Measurements from ENCODE around the gene WASF1.
A peak's percentile ranks its signal among the peaks of the same experiment; 100 is the strongest.

Gene WASF1

GRCh38 chr6:110180228-110181008 lies 948 bp upstream of the WASF1 start, which contains the start of gene CDC40:
CDC40 (plus strand) TSS chr6:110180427; CDS start chr6:110180445, 18 bp downstream.
- TF ChIP-seq PAX5 (IDR thresholded peaks at IDR 0.05; ENCODE audit: insufficient read depth, low read length, severe bottlenecking) = no peak
- TF ChIP-seq POLR2A (IDR thresholded peaks at IDR 0.05; ENCODE audit: low read depth, low read length) = peak; percentile 86
- 0 out of 2 replicates have a peak, but pooled peaks have one; percentile 20 for TF ChIP-seq POU2F2 (IDR thresholded peaks at IDR 0.05; ENCODE audit: low read depth, low read length)
- TF ChIP-seq SPI1 (IDR thresholded peaks at IDR 0.05; ENCODE audit: low read depth, low read length) = no peak
- TF ChIP-seq POLR2AphosphoS5 (IDR thresholded peaks at IDR 0.05; ENCODE audit: low read depth, low read length) = peak; percentile 77
- peak; percentile 72 for TF ChIP-seq TAF1 (IDR thresholded peaks at IDR 0.05; ENCODE audit: low read depth, low read length)

DNA sequence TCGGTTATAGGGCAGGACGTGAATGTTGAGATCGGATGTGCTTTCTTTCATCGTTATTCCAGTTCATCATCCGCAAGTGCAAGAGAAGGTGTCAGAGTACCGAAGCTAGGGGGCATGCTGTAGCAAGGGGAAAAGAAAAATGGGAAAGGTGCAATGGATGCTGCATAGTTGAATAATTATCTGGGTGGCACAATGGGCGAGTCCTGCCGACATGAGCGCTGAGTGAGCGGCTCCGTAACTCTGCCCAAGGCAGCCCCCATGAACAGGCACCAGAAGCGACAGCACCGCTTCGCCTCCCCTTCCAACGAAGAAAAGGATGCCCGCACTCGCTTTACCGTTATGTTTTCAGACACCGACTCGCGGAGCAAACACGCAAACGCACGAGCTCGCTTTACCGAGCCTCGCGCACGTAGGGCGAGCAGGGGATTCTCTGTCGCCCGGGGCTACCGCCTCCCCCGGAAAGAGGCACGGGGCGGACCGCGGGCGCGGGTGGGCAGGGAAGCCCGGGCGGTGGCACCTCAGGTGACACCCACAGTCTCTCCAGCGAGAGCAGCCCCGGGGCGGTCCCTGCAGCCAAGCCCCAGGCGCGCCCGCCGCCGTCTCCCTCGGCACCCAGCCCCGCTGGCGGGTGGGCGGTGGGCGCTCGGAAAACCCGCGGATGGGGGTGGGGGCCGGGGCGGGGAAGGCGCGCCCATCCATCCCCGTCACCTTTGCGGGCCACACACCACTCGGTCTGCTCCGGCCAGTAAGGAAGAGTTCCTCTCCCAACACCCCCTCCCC lies 654 bp downstream of the WASF1 start:
- DNase-seq (ENCODE audit: insufficient read length, low spot score) = no peak
- TF ChIP-seq POLR2A (IDR thresholded peaks at IDR 0.05; ENCODE audit: low read depth, low read length) (no peak), POLR2AphosphoS5 (IDR thresholded peaks at IDR 0.05; ENCODE audit: low read depth, low read length) (no peak), POU2F2 (IDR thresholded peaks at IDR 0.05; ENCODE audit: low read depth, low read length) (no peak), TAF1 (IDR thresholded peaks at IDR 0.05; ENCODE audit: low read depth, low read length) (no peak), PAX5 (IDR thresholded peaks at IDR 0.05; ENCODE audit: insufficient read depth, low read length, severe bottlenecking) (no peak), SPI1 (IDR thresholded peaks at IDR 0.05; ENCODE audit: low read depth, low read length) (no peak)
- peak; percentile 72 for FAIRE-seq

More at GRCh38 chr6:110180228-110181008, 948 bp upstream of the WASF1 start, which contains the start of gene CDC40:
- no peak for DNase-seq (ENCODE audit: insufficient read length, low spot score)
- FAIRE-seq = no peak

DNA sequence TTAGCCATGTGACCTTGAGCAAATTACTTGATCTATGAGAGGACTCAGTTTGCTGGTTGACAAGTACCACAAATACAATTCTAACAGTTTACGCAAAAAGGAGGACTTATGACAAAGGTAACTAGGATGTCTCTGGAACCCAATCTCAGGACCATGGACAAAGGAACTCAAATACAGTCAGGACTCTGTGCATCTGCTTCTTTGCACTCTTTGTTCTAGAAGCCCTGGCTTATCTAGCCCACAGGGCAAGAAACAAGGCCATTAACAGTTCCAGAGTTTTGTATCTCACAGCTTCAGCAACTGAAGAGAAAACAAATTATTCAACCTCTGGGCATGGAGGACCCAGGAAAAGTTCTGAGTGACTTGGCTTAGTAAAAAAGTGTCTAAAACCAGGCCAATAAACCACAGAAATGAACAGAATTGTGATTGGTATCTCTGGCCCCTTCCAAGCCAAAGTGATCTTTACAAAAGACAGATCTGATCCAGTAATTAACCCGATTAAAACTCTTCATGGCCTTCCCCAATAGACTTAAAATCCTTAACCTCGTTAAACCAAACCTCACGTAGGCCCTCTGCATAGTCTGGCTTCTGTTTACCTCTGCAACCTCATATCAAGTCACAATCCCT lies 5.9 kb downstream of the WASF1 start:
- FAIRE-seq (no peak), DNase-seq (ENCODE audit: insufficient read length, low spot score) (no peak)

GRCh38 chr6:110170081-110170480 lies 9.4 kb downstream of the WASF1 start:
- TF ChIP-seq POLR2AphosphoS5 (IDR thresholded peaks at IDR 0.05; ENCODE audit: low read depth, low read length) (no peak), POU2F2 (IDR thresholded peaks at IDR 0.05; ENCODE audit: low read depth, low read length) (no peak)
- FAIRE-seq (no peak), DNase-seq (ENCODE audit: insufficient read length, low spot score) (no peak)

More for the DNA sequence above, 5.9 kb downstream of the WASF1 start:
- TF ChIP-seq SPI1 (IDR thresholded peaks at IDR 0.05; ENCODE audit: low read depth, low read length) (no peak), POU2F2 (IDR thresholded peaks at IDR 0.05; ENCODE audit: low read depth, low read length) (no peak), POLR2AphosphoS5 (IDR thresholded peaks at IDR 0.05; ENCODE audit: low read depth, low read length) (no peak), PAX5 (IDR thresholded peaks at IDR 0.05; ENCODE audit: insufficient read depth, low read length, severe bottlenecking) (no peak), TAF1 (IDR thresholded peaks at IDR 0.05; ENCODE audit: low read depth, low read length) (no peak), POLR2A (IDR thresholded peaks at IDR 0.05; ENCODE audit: low read depth, low read length) (no peak)

DNA sequence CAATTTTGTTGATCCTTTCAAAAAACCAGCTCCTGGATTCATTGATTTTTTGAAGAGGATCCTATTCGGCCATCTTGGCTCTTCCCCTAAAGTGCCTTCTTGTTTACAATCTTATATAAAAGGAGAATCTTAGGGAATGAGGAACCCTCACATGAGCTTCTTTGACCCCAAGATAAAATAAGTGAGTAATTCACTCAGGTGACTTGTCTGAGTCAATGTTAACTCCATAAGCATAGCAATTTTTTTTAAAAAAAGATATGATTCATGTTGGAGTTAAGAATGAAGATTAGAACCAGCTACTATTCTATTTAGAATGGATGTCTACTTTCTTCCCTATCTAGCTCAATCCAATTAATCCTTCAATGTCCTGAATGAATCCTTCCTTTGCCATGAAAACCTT lies 21.0 kb downstream of the WASF1 start:
- DNase-seq (ENCODE audit: insufficient read length, low spot score) (no peak), FAIRE-seq (no peak)
- no peak for TF ChIP-seq TAF1 (IDR thresholded peaks at IDR 0.05; ENCODE audit: low read depth, low read length)
- no peak for TF ChIP-seq POLR2AphosphoS5 (IDR thresholded peaks at IDR 0.05; ENCODE audit: low read depth, low read length)

DNA sequence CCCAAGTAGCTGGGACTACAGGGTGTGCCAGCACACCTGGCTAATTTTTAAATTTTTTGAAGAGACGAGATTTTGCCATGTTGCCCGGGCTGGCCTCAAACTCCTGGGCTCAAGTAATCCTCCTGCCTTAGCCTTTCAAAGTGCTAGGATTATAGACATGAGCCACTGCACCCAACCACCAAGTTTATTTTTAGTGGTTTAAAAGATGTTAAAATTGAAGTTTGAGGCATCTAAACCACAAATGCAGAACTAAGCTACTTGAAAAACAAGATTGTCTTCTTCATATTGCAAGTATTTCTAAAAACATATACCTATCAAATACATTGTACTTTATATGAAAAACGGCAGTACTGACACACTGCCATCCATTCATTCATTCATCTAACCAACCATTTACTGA lies 31.6 kb downstream of the WASF1 start:
- no peak for FAIRE-seq
- no peak for DNase-seq (ENCODE audit: insufficient read length, low spot score)
- TF ChIP-seq TAF1 (IDR thresholded peaks at IDR 0.05; ENCODE audit: low read depth, low read length) (no peak), POLR2A (IDR thresholded peaks at IDR 0.05; ENCODE audit: low read depth, low read length) (no peak), SPI1 (IDR thresholded peaks at IDR 0.05; ENCODE audit: low read depth, low read length) (no peak), POLR2AphosphoS5 (IDR thresholded peaks at IDR 0.05; ENCODE audit: low read depth, low read length) (no peak), POU2F2 (IDR thresholded peaks at IDR 0.05; ENCODE audit: low read depth, low read length) (no peak), PAX5 (IDR thresholded peaks at IDR 0.05; ENCODE audit: insufficient read depth, low read length, severe bottlenecking) (no peak)

DNA sequence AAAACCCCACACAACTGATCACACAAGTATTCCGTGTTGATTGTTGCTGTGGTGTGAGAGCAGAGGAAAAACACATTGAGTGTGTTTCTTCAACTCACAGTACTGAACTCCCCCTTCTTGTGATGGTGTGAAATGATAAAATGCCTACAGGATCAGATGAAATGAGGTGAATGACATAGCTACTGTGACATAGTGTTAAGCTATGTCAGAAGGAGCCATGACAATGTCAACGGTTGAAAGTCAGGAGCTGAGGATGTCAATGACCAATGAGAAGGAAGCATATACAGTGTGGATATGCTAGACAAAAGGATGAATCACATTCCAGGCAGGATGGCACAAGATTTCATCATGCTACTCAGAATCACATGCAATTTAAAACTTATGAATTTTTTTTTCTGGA lies 38.8 kb downstream of the WASF1 start:
- FAIRE-seq = no peak
- TF ChIP-seq SPI1 (IDR thresholded peaks at IDR 0.05; ENCODE audit: low read depth, low read length) (no peak), POU2F2 (IDR thresholded peaks at IDR 0.05; ENCODE audit: low read depth, low read length) (no peak), POLR2A (IDR thresholded peaks at IDR 0.05; ENCODE audit: low read depth, low read length) (no peak), TAF1 (IDR thresholded peaks at IDR 0.05; ENCODE audit: low read depth, low read length) (no peak), POLR2AphosphoS5 (IDR thresholded peaks at IDR 0.05; ENCODE audit: low read depth, low read length) (no peak), PAX5 (IDR thresholded peaks at IDR 0.05; ENCODE audit: insufficient read depth, low read length, severe bottlenecking) (no peak)
- no peak for DNase-seq (ENCODE audit: insufficient read length, low spot score)

DNA sequence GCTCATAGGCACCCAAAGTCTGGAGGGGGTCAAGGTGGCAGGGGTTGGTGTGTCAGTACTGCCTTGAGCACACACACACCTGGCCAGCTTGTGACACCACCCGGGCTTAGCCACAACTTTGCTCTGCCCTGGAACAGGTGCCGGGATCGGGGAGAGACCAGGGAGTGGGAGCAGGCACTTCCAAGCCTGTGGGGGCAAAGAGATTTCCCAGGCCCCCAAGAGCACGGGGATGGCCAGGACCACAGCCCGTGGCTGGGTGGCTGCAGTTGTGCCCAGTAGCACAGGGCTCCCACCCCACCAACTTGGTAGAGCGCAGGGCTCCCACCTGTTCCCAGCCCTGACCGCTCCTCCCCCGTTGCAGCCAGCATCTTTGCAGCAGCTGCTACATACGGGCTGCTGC lies 40.4 kb downstream of the WASF1 start:
- TF ChIP-seq POLR2AphosphoS5 (IDR thresholded peaks at IDR 0.05; ENCODE audit: low read depth, low read length) (no peak), SPI1 (IDR thresholded peaks at IDR 0.05; ENCODE audit: low read depth, low read length) (no peak), PAX5 (IDR thresholded peaks at IDR 0.05; ENCODE audit: insufficient read depth, low read length, severe bottlenecking) (no peak), POU2F2 (IDR thresholded peaks at IDR 0.05; ENCODE audit: low read depth, low read length) (no peak), POLR2A (IDR thresholded peaks at IDR 0.05; ENCODE audit: low read depth, low read length) (no peak), TAF1 (IDR thresholded peaks at IDR 0.05; ENCODE audit: low read depth, low read length) (no peak)
- DNase-seq (ENCODE audit: insufficient read length, low spot score) = no peak

More for the DNA sequence above, 40.4 kb downstream of the WASF1 start:
- no peak for FAIRE-seq
